GM12878 (cell line): ENCODE data around the gene TSPEAR.

Source experiments
- ASH2L ChIP-seq: fragments of 300-600, 200-600 bp; sonication (generic); IDR thresholded peaks from 2 replicates; pipeline ENCODE4 v1.6.1; 2017; ENCODE audit warnings: low read depth, mild to moderate bottlenecking, borderline replicate concordance
- ATF3 ChIP-seq: IDR thresholded peaks from 2 replicates; pipeline ENCODE4 v1.6.1; 2011; ENCODE audit warnings: low read depth, mild to moderate bottlenecking, low read length, moderate library complexity, borderline replicate concordance; ENCODE audit errors: extremely low read depth
- KDM1A ChIP-seq: fragments of 200-600 bp; sonication (generic); IDR thresholded peaks from 2 replicates; pipeline ENCODE4 v1.6.1; 2016; ENCODE audit warnings: borderline replicate concordance
- NR2F1 ChIP-seq: fragments of 450-650 bp; conservative IDR thresholded peaks from 2 replicates; pipeline ENCODE4 v1.6.1; 2017; ENCODE audit warnings: mild to moderate bottlenecking
- PAX5 ChIP-seq: IDR thresholded peaks from 2 replicates; pipeline ENCODE4 v1.6.1; 2011; ENCODE audit warnings: low read depth, low read length, borderline replicate concordance
- POLR2A ChIP-seq: IDR thresholded peaks from 2 replicates; pipeline ENCODE4 v1.6.1; 2011; ENCODE audit warnings: low read depth, mild to moderate bottlenecking, low read length
- RBBP5 ChIP-seq: fragments of 200-600 bp; sonication (generic); conservative IDR thresholded peaks from 2 replicates; pipeline ENCODE4 v1.6.1; 2016
- RFX5 ChIP-seq: IDR thresholded peaks from 2 replicates; pipeline ENCODE4 v1.6.1; 2011; ENCODE audit warnings: low read depth, low read length, improper control_type of control experiment
- TAF1 ChIP-seq: IDR thresholded peaks from 2 replicates; pipeline ENCODE4 v1.6.1; 2011; ENCODE audit warnings: mild to moderate bottlenecking, low read depth, low read length, borderline replicate concordance
- TF ChIP-seq, protein P1 (sequence below), 3 experiments: IDR thresholded peaks in 2 of 3; conservative IDR thresholded peaks in 1 of 3; 2 replicates each; pipeline ENCODE4 v1.5.1; 2011; ENCODE audit warnings: low read depth in 3 of 3, low read length in 3 of 3, mild to moderate bottlenecking in 3 of 3, control low read depth in 2 of 3, moderate library complexity in 2 of 3, inconsistent platforms in 1 of 3, mixed read lengths in 1 of 3; ENCODE audit not compliant: control insufficient read depth in 2 of 3, insufficient read depth in 1 of 3; ENCODE audit errors: extremely low read depth in 1 of 3

GRCh38 chr21:44564099-44564498, 147.3 kb downstream of the TSPEAR start:
- TF ChIP-seq, protein P1, sequence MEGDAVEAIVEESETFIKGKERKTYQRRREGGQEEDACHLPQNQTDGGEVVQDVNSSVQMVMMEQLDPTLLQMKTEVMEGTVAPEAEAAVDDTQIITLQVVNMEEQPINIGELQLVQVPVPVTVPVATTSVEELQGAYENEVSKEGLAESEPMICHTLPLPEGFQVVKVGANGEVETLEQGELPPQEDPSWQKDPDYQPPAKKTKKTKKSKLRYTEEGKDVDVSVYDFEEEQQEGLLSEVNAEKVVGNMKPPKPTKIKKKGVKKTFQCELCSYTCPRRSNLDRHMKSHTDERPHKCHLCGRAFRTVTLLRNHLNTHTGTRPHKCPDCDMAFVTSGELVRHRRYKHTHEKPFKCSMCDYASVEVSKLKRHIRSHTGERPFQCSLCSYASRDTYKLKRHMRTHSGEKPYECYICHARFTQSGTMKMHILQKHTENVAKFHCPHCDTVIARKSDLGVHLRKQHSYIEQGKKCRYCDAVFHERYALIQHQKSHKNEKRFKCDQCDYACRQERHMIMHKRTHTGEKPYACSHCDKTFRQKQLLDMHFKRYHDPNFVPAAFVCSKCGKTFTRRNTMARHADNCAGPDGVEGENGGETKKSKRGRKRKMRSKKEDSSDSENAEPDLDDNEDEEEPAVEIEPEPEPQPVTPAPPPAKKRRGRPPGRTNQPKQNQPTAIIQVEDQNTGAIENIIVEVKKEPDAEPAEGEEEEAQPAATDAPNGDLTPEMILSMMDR (IDR thresholded peaks at IDR 0.05 in 2 of 3, conservative IDR thresholded peaks at IDR 0.05 in 1 of 3; ENCODE audit: control insufficient read depth in 2 of 3, extremely low read depth in 1 of 3, insufficient read depth in 1 of 3, low read depth in 3 of 3, low read length in 3 of 3): no peak
- no peak for TF ChIP-seq KDM1A
- TF ChIP-seq RBBP5: no peak
- TF ChIP-seq ASH2L: no peak
- no peak for TF ChIP-seq POLR2A
- TF ChIP-seq RFX5: no peak
- no peak for TF ChIP-seq TAF1
- TF ChIP-seq PAX5: no peak
- no peak for TF ChIP-seq ATF3
- no peak for TF ChIP-seq NR2F1
